Testis (tissue), 5 donors: ENCODE data around the gene FBXL7. TPM values are rescaled to one million over a fixed set of nuclear protein-coding genes. Genes with fewer than 3 reads are reported as not detected.

Source experiments
- DNase-seq: peaks from one replicate; pipeline ENCODE4 v3.0.0-alpha.2; 2019
- H3K27ac ChIP-seq, 2 donors: fragments of 200-600 bp; sonication (generic); one replicate each; pipeline ENCODE4 v1.5.1; 2019
- H3K27me3 ChIP-seq: fragments of 200-600 bp; sonication (generic); one replicate; pipeline ENCODE4 v1.5.1; 2019
- H3K36me3 ChIP-seq: fragments of 200-600 bp; sonication (generic); one replicate; pipeline ENCODE4 v1.5.1; 2017; ENCODE audit warnings: low read depth; ENCODE audit errors: missing control alignments
- H3K4me1 ChIP-seq: fragments of 200-600 bp; sonication (generic); one replicate; pipeline ENCODE4 v1.5.1; 2019
- H3K4me3 ChIP-seq, 2 donors: fragments of 200-600 bp; sonication (generic); one replicate each; pipeline ENCODE4 v1.5.1; 2017 to 2019
- H3K9me3 ChIP-seq: fragments of 200-600 bp; sonication (generic); one replicate; pipeline ENCODE4 v1.5.1; 2017
- CTCF ChIP-seq, 3 experiments: fragments of 450-650 bp in 2 of 3; fragments of 200-600 bp in 1 of 3; sonication (generic) in 1 of 3; IDR thresholded peaks; one replicate each; pipeline ENCODE4 v1.5.1; 2016 to 2019; ENCODE audit warnings: antibody characterized with exemption in 3 of 3, mild to moderate bottlenecking in 2 of 3, moderate library complexity in 1 of 3
- POLR2A ChIP-seq: fragments of 450-650 bp; IDR thresholded peaks from one replicate; pipeline ENCODE4 v1.6.1; 2017; ENCODE audit warnings: antibody characterized with exemption, mild to moderate bottlenecking, moderate library complexity
- WGBS, 2 donors: methylation state at CpG; one replicate each; pipeline ENCODE4 v1.1.5; 2018; 5-methylcytosine and 5-hydroxymethylcytosine counted together
- intact Hi-C: fragments of 100-400 bp; cut with DNase I; formaldehyde crosslinking; loops from one replicate; pipeline ENCODE4 v1.15.1; 2023; ENCODE audit warnings: low total_unique reads
- long read RNA-seq, 2 donors: transcript quantifications; one replicate each; lab custom pipeline, GENCODE V29; 2026
- polyA plus RNA-seq: library from polyadenylated mRNA; stranded (reverse); fragments of 350-450 nt; fragmentation: Illumina TruSeq; extraction: RNeasy Lipid Tissue Mini Kit (QIAGEN cat#74804); gene quantifications from one replicate; pipeline ENCODE4 v1.2.3, GENCODE V29; 2014; ENCODE audit warnings: low read depth, low replicate concordance; ENCODE audit not compliant: insufficient read depth
- total RNA-seq, 2 donors: library from RNA; depleted of rRNA; stranded (reverse); fragments of >200 nt; gene quantifications; one replicate each; pipeline ENCODE4 v1.2.3, GENCODE V29; 2016

The FBXL7 gene
- total RNA-seq (10 to 100 TPM; 15.2 to 17.3 TPM), polyA plus RNA-seq (9.8 TPM)
- long read RNA-seq, donor 1, transcript FBXL7-201 (2 exons, 3,960 nt) = major isoform, 11 of 11 reads
- long read RNA-seq, donor 1, partial matches to known transcripts = 0 of 11 reads
- long read RNA-seq, donor 1, other reads (novel, unspliced or antisense) = 0 of 11 reads
- long read RNA-seq, donor 2, transcript FBXL7-201 (2 exons, 3,960 nt) = major isoform, 12 of 18 reads
- long read RNA-seq, donor 2, partial matches to known transcripts = 6 of 18 reads
- long read RNA-seq, donor 2, other reads (novel, unspliced or antisense) = 0 of 18 reads

- peak; percentile 87 for DNase-seq
- peak in 1 of 3 experiments; percentile 1 for TF ChIP-seq CTCF (IDR thresholded peaks at IDR 0.05)
- no peak for TF ChIP-seq POLR2A
- no peaks in the 10 kb centered on the region for H3K9me3 ChIP-seq
- WGBS, 2 donors = 1% methylated on average over 12 to 29 of the region's 60 CpGs
- peak within 1 kb of the TSS; percentile 73 to 85 for H3K27ac ChIP-seq
- H3K4me1 ChIP-seq = peaks cover 17% of the 10 kb centered on the region
- no peaks in the 10 kb centered on the region for H3K27me3 ChIP-seq
- H3K36me3 ChIP-seq = no peaks in the 10 kb centered on the region
- intact Hi-C loops = no loop called here
- H3K4me3 ChIP-seq = peak within 1 kb of the TSS; percentile 76 to 82
Measured at GRCh38 chr5:15499528-15500324, at the start of gene FBXL7. Gene FBXL7, plus strand, starts transcription at chr5:15500180.

- no peak for DNase-seq
- Histone ChIP-seq H3K27me3 (no peaks in the 10 kb centered on the region), H3K9me3 (no peaks in the 10 kb centered on the region), H3K27ac (no peak overlapping the region), H3K4me1 (no peaks in the 10 kb centered on the region), H3K36me3 (no peaks in the 10 kb centered on the region), H3K4me3 (no peak overlapping the region)
- intact Hi-C loops = no loop called here
- no peak for TF ChIP-seq POLR2A
- no peak for TF ChIP-seq CTCF (IDR thresholded peaks at IDR 0.05)
- 97 to 98% methylated on average over 10 to 11 of the region's 11 CpGs for WGBS, 2 donors
Measured at GRCh38 chr5:15450473-15450872, 49.5 kb upstream of the FBXL7 start.

DNA sequence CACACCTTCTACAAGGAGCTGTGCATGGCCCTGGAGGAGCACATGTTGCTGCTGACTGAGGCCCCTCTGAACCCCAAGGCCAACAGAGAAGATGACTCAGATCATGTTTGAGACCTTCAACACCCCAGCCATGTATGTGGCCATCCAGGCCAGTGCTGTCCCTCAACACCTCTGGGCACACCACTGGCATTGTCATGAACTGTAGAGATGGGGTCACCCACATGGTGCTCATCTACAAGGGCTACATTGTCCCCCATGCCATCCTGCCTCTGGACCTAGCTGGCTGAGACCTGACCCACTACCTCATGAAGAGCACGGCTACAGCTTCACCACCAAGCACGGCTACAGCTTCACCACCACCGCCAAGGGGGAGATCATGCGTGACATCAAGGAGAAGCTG, 49.0 kb upstream of the FBXL7 start:
- intact Hi-C loops = no loop called here

GRCh38 chr5:15452030-15452429, 48.0 kb upstream of the FBXL7 start:
- DNase-seq = no peak
- H3K27ac ChIP-seq = no peak overlapping the region
- 32 to 36% methylated on average over 1 of the region's 1 CpG for WGBS, 2 donors
- no peaks in the 10 kb centered on the region for H3K9me3 ChIP-seq
- no peak for TF ChIP-seq POLR2A
- no peak for TF ChIP-seq CTCF (IDR thresholded peaks at IDR 0.05)
- no peaks in the 10 kb centered on the region for H3K36me3 ChIP-seq
- H3K27me3 ChIP-seq = no peaks in the 10 kb centered on the region
- intact Hi-C loops = no loop called here
- H3K4me3 ChIP-seq = no peak overlapping the region
- no peaks in the 10 kb centered on the region for H3K4me1 ChIP-seq

More for the DNA sequence above, 49.0 kb upstream of the FBXL7 start:
- WGBS, 2 donors = 98% methylated on average over 4 of the region's 4 CpGs; no CpG with 5 or more reads in 1 of the 2 donors
- Histone ChIP-seq H3K36me3 (no peaks in the 10 kb centered on the region), H3K9me3 (no peaks in the 10 kb centered on the region), H3K4me1 (no peaks in the 10 kb centered on the region), H3K4me3 (no peak overlapping the region), H3K27me3 (no peaks in the 10 kb centered on the region), H3K27ac (no peak overlapping the region)
- TF ChIP-seq CTCF (IDR thresholded peaks at IDR 0.05) (no peak), POLR2A (no peak)
- DNase-seq = no peak
